Measurements from ENCODE around the gene SMTNL1. TPM values are rescaled to one million over a fixed set of nuclear protein-coding genes. Genes with fewer than 3 reads are reported as not detected.

Gene SMTNL1
- total RNA-seq, 1 donor from 2014 or later = not detected

GRCh38 chr11:57504511-57504910 lies 32.9 kb upstream of the SMTNL1 start:
- DNase-seq (ENCODE audit: missing footprints) (no peak), ATAC-seq (no peak)
- intact Hi-C loops (cut with DNase I) = no loop called here

DNA sequence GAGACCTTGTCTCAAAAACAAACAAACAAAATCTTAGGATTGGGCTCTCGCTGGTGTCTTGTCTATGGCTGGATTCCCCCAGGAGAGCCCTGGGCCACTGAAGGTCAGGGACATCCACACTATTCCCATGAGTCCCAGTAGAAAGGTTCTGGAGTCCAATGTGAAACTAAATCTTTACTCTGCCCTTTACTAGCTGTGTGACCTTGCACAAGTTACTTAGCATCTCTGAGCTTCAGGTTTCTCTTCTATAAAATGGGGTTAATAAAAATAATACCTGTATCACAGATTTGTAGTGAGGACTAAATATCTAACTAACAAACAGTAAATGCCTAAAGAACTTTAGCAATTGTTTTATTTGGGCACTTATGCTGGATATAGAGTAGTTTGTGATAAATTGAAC lies 30.9 kb upstream of the SMTNL1 start:
- ATAC-seq (no peak), DNase-seq (ENCODE audit: missing footprints) (no peak)
- intact Hi-C loops (cut with DNase I) = no loop called here

GRCh38 chr11:57508341-57509170 lies 28.8 kb upstream of the SMTNL1 start:
- DNase-seq (ENCODE audit: missing footprints) (no peak), ATAC-seq (no peak)
- intact Hi-C loops (cut with DNase I) = no loop called here

- intact Hi-C loops (cut with DNase I) = no loop called here
- DNase-seq (ENCODE audit: missing footprints) = no peak
- no peak for ATAC-seq
Observed at GRCh38 chr11:57511741-57512430, 25.5 kb upstream of the SMTNL1 start.

DNA sequence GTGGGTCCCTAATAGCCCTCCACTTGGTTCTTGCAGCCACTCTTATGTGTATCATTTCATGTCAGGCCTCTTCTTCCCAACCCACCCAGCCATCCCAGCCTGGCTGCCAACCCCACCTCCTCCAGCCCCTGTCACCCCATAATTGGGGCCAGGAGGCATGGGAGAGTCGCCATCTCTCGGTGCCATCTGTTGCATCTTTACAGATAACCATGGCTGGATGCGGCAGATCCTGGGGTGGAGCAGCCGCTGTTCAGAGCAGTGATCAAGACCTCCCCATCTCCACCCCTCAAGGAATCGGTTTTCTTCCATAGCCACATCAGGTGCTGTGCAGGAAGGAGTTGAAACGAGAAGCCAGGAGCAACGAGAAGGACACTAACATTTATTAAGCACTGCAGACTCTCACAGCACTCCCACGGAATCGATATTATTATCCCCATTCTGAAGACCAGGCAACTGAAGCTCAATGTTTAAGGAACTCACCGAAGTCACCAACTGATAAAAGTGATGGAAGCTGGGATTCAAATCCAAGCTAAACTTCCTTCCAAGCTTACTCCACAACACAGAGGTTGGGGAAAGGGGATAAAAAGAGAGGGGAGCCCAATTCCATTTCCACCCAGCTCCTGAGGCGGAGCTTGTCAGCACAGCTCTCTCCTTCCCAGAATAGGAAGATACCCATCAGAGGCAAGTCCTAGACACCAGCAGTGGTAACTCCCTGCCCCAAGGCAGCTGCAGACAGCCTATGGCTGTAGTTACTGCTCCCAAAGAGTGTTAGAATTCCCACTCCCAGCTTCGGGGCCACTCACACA lies 24.5 kb upstream of the SMTNL1 start:
- intact Hi-C loops (cut with DNase I) = no loop called here
- DNase-seq (ENCODE audit: missing footprints) (no peak), ATAC-seq (no peak)

- no peak for ATAC-seq
- intact Hi-C loops (cut with DNase I) = no loop called here
- no peak for DNase-seq (ENCODE audit: missing footprints)
Observed at GRCh38 chr11:57513452-57513795, 24.0 kb upstream of the SMTNL1 start.

GRCh38 chr11:57513911-57514537 lies 23.4 kb upstream of the SMTNL1 start:
- intact Hi-C loops (cut with DNase I) = loop anchor here (2.0 kb wide), 1 partner anchor 15 kb away; no protein-coding TSS in a partner anchor
- ATAC-seq = peak; percentile 45

DNA sequence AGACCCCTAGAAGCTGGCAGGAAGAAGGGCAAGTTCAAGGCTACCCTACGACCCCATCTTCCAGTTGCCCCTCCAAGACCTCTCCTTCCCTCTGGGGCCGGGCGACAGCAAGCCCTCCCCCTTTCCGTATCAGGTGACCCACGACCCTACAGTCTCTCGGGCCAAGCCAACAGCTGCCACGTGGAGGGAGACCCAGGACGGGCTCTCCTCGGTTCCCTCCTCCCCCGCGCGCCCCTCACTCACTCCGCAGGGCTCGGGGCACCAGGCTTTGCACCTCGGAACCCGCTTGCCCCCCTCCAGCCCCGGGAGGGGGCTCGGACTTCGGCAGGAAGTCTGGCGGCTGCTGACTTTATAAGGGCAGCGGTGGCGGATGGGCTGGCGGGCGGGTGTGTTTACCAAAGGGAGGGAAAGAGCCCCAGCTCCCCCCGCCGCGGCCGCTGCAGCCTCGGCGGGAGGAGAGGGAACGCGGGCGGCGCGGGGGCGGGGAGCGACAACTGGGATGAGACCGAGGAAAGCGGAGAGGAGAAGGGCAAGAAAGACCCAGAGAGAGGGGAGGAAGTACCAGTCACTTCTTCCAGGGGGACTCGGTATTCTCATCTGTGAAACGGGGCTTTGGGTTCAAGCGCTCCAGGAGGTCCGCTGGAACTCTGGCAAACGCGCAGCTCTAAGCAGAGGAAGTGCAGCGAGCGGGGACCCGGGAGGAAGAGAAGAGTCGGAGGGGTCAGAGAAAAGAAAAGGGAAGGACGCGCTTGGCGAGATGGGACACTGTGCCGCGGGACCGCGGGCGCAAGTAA lies 22.7 kb upstream of the SMTNL1 start:
- peak; percentile 87 for DNase-seq (ENCODE audit: missing footprints)
- peak; percentile 81 for ATAC-seq
- intact Hi-C loops (cut with DNase I) = loop anchor here (2.0 kb wide), 1 partner anchor 16 kb away; no protein-coding TSS in a partner anchor

More at GRCh38 chr11:57513911-57514537, 23.4 kb upstream of the SMTNL1 start:
- DNase-seq (ENCODE audit: missing footprints) = no peak

- DNase-seq (ENCODE audit: missing footprints) (peak; percentile 76), ATAC-seq (peak; percentile 82)
- intact Hi-C loops (cut with DNase I) = loop anchor here (2.0 kb wide), 1 partner anchor 17 kb away; no protein-coding TSS in a partner anchor
Observed at GRCh38 chr11:57515332-57516060, 21.9 kb upstream of the SMTNL1 start, which contains the start of gene SLC43A1. Gene SLC43A1, minus strand, starts transcription at chr11:57515702. Its CDS starts 1,591 bp downstream, at chr11:57514111.

DNA sequence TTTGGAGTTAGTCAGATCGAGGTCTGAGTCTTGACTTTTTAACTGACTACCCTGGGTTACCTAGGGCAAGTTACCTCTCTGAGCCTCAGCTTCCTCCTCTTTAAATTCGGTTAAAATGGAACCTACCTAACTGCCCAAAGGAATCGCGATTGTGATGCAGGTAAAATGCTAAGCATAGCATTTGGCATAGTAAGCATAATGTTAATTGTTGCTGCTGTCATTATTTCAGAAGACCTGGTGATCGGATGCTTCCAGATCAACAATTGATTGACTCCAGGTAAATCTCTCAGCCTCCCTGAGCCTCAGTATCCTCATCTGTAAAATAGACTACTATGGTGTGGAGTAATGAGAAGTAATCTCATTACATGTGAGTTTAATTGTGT lies 21.3 kb upstream of the SMTNL1 start:
- DNase-seq (ENCODE audit: missing footprints) (no peak), ATAC-seq (no peak)
- intact Hi-C loops (cut with DNase I) = no loop called here

DNA sequence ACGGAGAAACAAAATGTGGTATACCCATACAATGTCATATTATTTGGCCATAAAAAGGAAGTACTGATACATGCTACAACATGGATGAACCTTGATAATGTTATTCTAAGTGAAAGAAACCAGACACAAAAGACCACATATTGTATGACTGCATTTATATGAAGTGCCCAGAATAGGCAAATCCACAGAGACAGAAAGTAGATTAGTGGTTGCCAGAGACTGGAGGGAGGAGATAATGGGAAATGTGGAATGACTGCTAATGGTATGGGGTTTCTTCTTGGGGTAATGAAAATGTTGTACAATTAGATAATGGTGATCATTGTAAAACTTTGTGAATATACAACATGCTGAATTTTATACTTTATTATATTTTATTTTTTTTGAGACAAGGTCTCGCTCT lies 16.3 kb upstream of the SMTNL1 start:
- ATAC-seq = no peak
- intact Hi-C loops (cut with DNase I) = no loop called here
- no peak for DNase-seq (ENCODE audit: missing footprints)

DNA sequence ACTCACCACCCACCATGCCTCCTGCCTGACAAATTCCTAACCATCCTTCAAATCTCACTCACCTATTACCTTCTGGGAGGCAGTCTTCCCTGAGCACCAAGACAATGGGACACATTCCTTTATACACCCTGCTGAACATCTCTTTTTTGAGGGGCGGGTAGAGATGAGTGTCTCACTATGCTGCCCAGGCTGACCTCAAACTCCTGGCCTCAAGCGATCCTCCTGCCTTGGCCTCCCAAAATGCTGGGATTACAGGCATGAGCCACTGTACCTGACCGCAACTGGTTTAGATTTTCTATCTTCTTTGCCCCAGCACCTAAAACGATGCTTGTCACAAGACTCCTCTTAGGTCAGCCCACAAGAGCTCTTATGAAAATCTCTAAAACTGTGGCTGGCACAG lies 14.0 kb upstream of the SMTNL1 start:
- ATAC-seq (no peak), DNase-seq (ENCODE audit: missing footprints) (no peak)
- intact Hi-C loops (cut with DNase I) = no loop called here

DNA sequence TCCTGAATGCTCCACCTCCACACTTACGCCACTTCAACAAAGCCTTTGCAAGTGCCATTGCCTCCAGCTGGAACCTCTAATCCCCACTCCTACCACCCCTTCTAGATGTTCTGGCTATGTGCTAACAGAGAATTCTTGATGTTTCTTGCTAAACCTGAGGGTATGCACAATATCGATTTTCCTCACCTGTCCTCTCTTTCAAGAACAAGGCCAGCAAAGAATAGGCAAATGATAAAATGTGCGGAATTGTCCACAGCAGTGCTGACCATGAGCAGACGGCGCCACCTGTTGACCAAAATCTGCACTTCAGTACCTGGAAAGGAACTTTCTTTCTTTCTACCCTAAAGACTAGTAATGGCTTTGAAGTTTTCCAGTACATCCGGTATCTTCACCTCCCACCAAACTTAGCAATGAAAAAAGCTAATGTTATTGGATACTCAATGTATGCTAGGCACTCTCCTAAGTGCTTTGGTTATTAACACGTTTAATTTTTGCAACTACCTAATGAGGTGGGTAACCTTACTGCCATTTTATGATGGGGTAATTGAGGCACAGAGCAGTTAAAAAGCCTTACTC lies 10.3 kb upstream of the SMTNL1 start:
- intact Hi-C loops (cut with DNase I) = loop anchor here (1.0 to 5.0 kb wide), 3 partner anchors 34 to 180 kb away; no protein-coding TSS in a partner anchor
- DNase-seq (ENCODE audit: missing footprints) (no peak), ATAC-seq (no peak)

GRCh38 chr11:57529012-57529411 lies 8.4 kb upstream of the SMTNL1 start:
- intact Hi-C loops (cut with DNase I) = loop anchor here (5.0 kb wide), 1 partner anchor 182 kb away; no protein-coding TSS in a partner anchor
- ATAC-seq = no peak
- no peak for DNase-seq (ENCODE audit: missing footprints)

DNA sequence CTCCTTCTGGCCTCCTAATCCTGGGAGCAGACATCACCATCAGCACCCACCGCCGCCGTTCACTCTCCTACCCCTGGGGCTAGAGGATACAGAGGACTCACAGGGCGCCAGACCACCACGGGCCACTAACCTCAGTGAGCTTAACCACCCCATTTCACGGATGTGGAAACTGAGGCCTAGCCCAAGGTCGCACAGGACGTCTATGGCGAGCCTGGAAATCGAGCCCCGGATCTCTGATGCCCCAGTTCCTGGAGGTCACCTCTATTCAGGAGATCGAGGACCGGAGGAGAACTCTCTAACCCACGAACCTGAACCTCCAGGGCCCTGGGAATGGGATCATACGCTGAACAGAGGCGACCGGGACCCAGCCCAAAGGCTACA lies 7.2 kb upstream of the SMTNL1 start:
- ATAC-seq = no peak
- DNase-seq (ENCODE audit: missing footprints) = no peak
- intact Hi-C loops (cut with DNase I) = loop anchor here (2.0 kb wide), 1 partner anchor 31 kb away; no protein-coding TSS in a partner anchor

GRCh38 chr11:57530596-57531507 lies 6.5 kb upstream of the SMTNL1 start, which contains the start of gene TIMM10:
Gene TIMM10, minus strand, starts transcription at chr11:57530754. Its CDS starts 565 bp downstream, at chr11:57530189.
- intact Hi-C loops (cut with DNase I) = loop anchor here (2.0 kb wide), 1 partner anchor 32 kb away; no protein-coding TSS in a partner anchor
- ATAC-seq = peak; percentile 99
- DNase-seq (ENCODE audit: missing footprints) = peak; percentile 98

All from Right ventricle myocardium inferior (tissue), 1 donor.